H1 (cell line): ENCODE data around the gene ZNF221. TPM values are rescaled to one million over a fixed set of nuclear protein-coding genes. Genes with fewer than 3 reads are reported as not detected.

Experiments used
- CTCF ChIA-PET: fragments of 300-600 bp; sonication (Branson Sonifier 250); formaldehyde crosslinking; loops from one replicate; lab custom pipeline; 2021; ENCODE audit not compliant: partially characterized antibody; lab: Charles Lee
- POLR2A ChIA-PET: fragments of 300-600 bp; sonication (Branson Sonifier 250); formaldehyde crosslinking; loops from one replicate; lab custom pipeline; 2021; ENCODE audit warnings: inconsistent platforms; ENCODE audit not compliant: partially characterized antibody; lab: Charles Lee
- DNase-seq, 2 experiments: peaks; one replicate each; pipeline versions ENCODE4 v3.0.0 to v3.0.0-alpha.2; 2010 to 2022; ENCODE audit warnings: low spot score in 2 of 2, low read depth in 1 of 2, mixed read lengths in 1 of 2
- FAIRE-seq: peaks from 2 replicates; lab custom pipeline; 2011; peaks lifted over from hg19 to GRCh38; lab: Jason Lieb, UNC
- H2AFZ ChIP-seq: 2 replicates; pipeline ENCODE4 v1.8.1; 2012; ENCODE audit warnings: low read length, inconsistent platforms
- H2AK5ac ChIP-seq: 2 replicates; pipeline ENCODE4 v1.6.1; 2013; ENCODE audit warnings: low read depth, low read length
- H2BK120ac ChIP-seq: replicated peaks from 2 replicates; pipeline ENCODE3; 2013; ENCODE audit warnings: low read depth, low read length, inconsistent platforms
- H2BK12ac ChIP-seq: 2 replicates; pipeline ENCODE4 v1.6.1; 2013; ENCODE audit warnings: low read depth, low read length
- H2BK15ac ChIP-seq: 2 replicates; pipeline ENCODE4 v1.6.1; 2013; ENCODE audit warnings: low read length
- H2BK20ac ChIP-seq: 2 replicates; pipeline ENCODE4 v1.6.1; 2013; ENCODE audit warnings: low read length
- H2BK5ac ChIP-seq: 2 replicates; pipeline ENCODE4 v1.6.1; 2013; ENCODE audit warnings: low read depth, low read length
- H3K14ac ChIP-seq: 2 replicates; pipeline ENCODE4 v1.6.1; 2013; ENCODE audit warnings: inconsistent platforms; ENCODE audit not compliant: insufficient read length
- H3K18ac ChIP-seq: 2 replicates; pipeline ENCODE4 v1.6.1; 2013; ENCODE audit warnings: low read length; ENCODE audit errors: extremely low read depth
- H3K23ac ChIP-seq: 2 replicates; pipeline ENCODE4 v1.6.1; 2013; ENCODE audit warnings: inconsistent platforms; ENCODE audit not compliant: insufficient read length
- H3K23me2 ChIP-seq: 2 replicates; pipeline ENCODE4 v1.6.1; 2013; ENCODE audit warnings: low read depth, low read length
- H3K27ac ChIP-seq: 2 replicates; pipeline ENCODE4 v1.6.1; 2011; ENCODE audit warnings: low read depth, low read length, inconsistent platforms
- H3K27me3 ChIP-seq, 4 experiments: replicated peaks in 1 of 4; 1 replicate in 1 of 4; 2 replicates in 3 of 4; pipeline versions ENCODE4 v1.6.1 to v1.8.1; 2011 to 2013; ENCODE audit warnings: low read length in 3 of 4, mild to moderate bottlenecking in 3 of 4, inconsistent platforms in 2 of 4, mixed read lengths in 2 of 4, moderate library complexity in 1 of 4; ENCODE audit not compliant: control insufficient read depth in 3 of 4, insufficient read depth in 3 of 4; ENCODE audit errors: extremely low read depth in 1 of 4
- H3K36me3 ChIP-seq, 4 experiments: 2 replicates each; pipeline versions ENCODE4 v1.6.1 to v1.8.1; 2011 to 2013; ENCODE audit warnings: mild to moderate bottlenecking in 4 of 4, low read length in 3 of 4, moderate library complexity in 2 of 4, control low read depth in 1 of 4, inconsistent platforms in 1 of 4; ENCODE audit not compliant: insufficient read depth in 4 of 4, control insufficient read depth in 2 of 4
- H3K4ac ChIP-seq: replicated peaks from 2 replicates; pipeline ENCODE3; 2013; ENCODE audit warnings: low read length, low read depth, mixed read lengths, inconsistent platforms; ENCODE audit not compliant: insufficient read length
- H3K4me1 ChIP-seq, 4 experiments: replicated peaks in 1 of 4; 1 replicate in 1 of 4; 2 replicates in 3 of 4; pipeline versions ENCODE4 v1.6.1 to v1.8.1; 2011 to 2013; ENCODE audit warnings: low read length in 3 of 4, inconsistent platforms in 2 of 4, mixed read lengths in 1 of 4; ENCODE audit not compliant: insufficient read depth in 4 of 4, control insufficient read depth in 3 of 4
- H3K4me2 ChIP-seq, 2 experiments: 2 replicates each; pipeline versions ENCODE4 v1.6.1 to v1.8.1; 2011 to 2013; ENCODE audit warnings: low read depth in 2 of 2, low read length in 2 of 2, control low read depth in 1 of 2, inconsistent platforms in 1 of 2, mild to moderate bottlenecking in 1 of 2; ENCODE audit not compliant: insufficient read depth in 1 of 2
- H3K4me3 ChIP-seq, 4 experiments: fragments of 200-600, 300-600 bp in 1 of 4; sonication (generic), shearing (Covaris generic), sonication (Bioruptor Twin) in 1 of 4; 2 replicates each; pipeline versions ENCODE4 v1.5.1 to v1.8.1; 2011 to 2016; ENCODE audit warnings: low read length in 4 of 4, low read depth in 3 of 4, control low read depth in 2 of 4, inconsistent platforms in 2 of 4, mild to moderate bottlenecking in 2 of 4, mixed read lengths in 1 of 4, moderate library complexity in 1 of 4; ENCODE audit not compliant: insufficient read depth in 2 of 4; ENCODE audit errors: extremely low read depth in 1 of 4
- H3K56ac ChIP-seq: replicated peaks from 2 replicates; pipeline ENCODE3; 2013; ENCODE audit warnings: low read depth, mild to moderate bottlenecking, mixed read lengths, low read length, inconsistent platforms; ENCODE audit not compliant: insufficient read length
- H3K79me1 ChIP-seq: 2 replicates; pipeline ENCODE4 v1.6.1; 2013; ENCODE audit warnings: low read depth, low read length, control low read depth
- H3K79me2 ChIP-seq, 2 experiments: 2 replicates each; pipeline versions ENCODE4 v1.6.1 to v1.8.1; 2012 to 2013; ENCODE audit warnings: low read length in 2 of 2, mild to moderate bottlenecking in 2 of 2, inconsistent platforms in 1 of 2; ENCODE audit not compliant: insufficient read depth in 2 of 2, control insufficient read depth in 1 of 2
- H3K9ac ChIP-seq, 4 experiments: replicated peaks in 1 of 4; 1 replicate in 1 of 4; 2 replicates in 3 of 4; pipeline versions ENCODE4 v1.6.1 to v1.8.1; 2011 to 2013; ENCODE audit warnings: low read depth in 3 of 4, low read length in 3 of 4, control low read depth in 2 of 4, mild to moderate bottlenecking in 2 of 4, moderate library complexity in 2 of 4, inconsistent platforms in 1 of 4; ENCODE audit errors: extremely low read depth in 1 of 4
- H3K9me3 ChIP-seq, 2 experiments: 2 replicates each; pipeline versions ENCODE4 v1.6.1 to v1.8.1; 2012 to 2013; ENCODE audit warnings: mild to moderate bottlenecking in 2 of 2, moderate library complexity in 2 of 2, control low read depth in 1 of 2, inconsistent platforms in 1 of 2, low read depth in 1 of 2, low read length in 1 of 2, mixed read lengths in 1 of 2; ENCODE audit not compliant: insufficient read depth in 2 of 2
- H4K20me1 ChIP-seq, 2 experiments: replicated peaks in 1 of 2; 2 replicates each; pipeline versions ENCODE3 to v1.8.1; 2011 to 2013; ENCODE audit warnings: inconsistent platforms in 2 of 2, low read length in 2 of 2, mild to moderate bottlenecking in 1 of 2; ENCODE audit not compliant: insufficient read depth in 2 of 2, control insufficient read depth in 1 of 2
- H4K5ac ChIP-seq: 2 replicates; pipeline ENCODE4 v1.6.1; 2013; ENCODE audit warnings: low read length, low read depth, mixed read lengths, inconsistent platforms; ENCODE audit not compliant: insufficient read length
- H4K8ac ChIP-seq: 2 replicates; pipeline ENCODE4 v1.8.0; 2013; ENCODE audit warnings: mild to moderate bottlenecking, moderate library complexity, low read length, inconsistent platforms; ENCODE audit not compliant: insufficient read depth; ENCODE audit errors: extremely low read depth
- H4K91ac ChIP-seq: replicated peaks from 2 replicates; pipeline ENCODE3; 2013; ENCODE audit warnings: low read length, mixed read lengths, inconsistent platforms; ENCODE audit not compliant: insufficient read length
- ATF3 ChIP-seq: IDR thresholded peaks from 2 replicates; pipeline ENCODE4 v1.6.1; 2011; ENCODE audit warnings: low read depth, mild to moderate bottlenecking, low read length; ENCODE audit not compliant: insufficient read depth
- CREB1 ChIP-seq: IDR thresholded peaks from 2 replicates; pipeline ENCODE4 v1.6.1; 2012; ENCODE audit warnings: inconsistent platforms
- EP300 ChIP-seq, 2 experiments: IDR thresholded peaks; 1 replicate in 1 of 2; 2 replicates in 1 of 2; pipeline ENCODE4 v1.6.1; 2011 to 2012; ENCODE audit warnings: low read depth in 2 of 2, low read length in 2 of 2, mild to moderate bottlenecking in 2 of 2, borderline replicate concordance in 1 of 2, inconsistent platforms in 1 of 2, moderate library complexity in 1 of 2
- GABPA ChIP-seq: IDR thresholded peaks from 2 replicates; pipeline ENCODE4 v1.6.1; 2011; ENCODE audit warnings: mild to moderate bottlenecking, low read length, moderate library complexity, borderline replicate concordance; ENCODE audit not compliant: insufficient read depth
- HDAC6 ChIP-seq: IDR thresholded peaks from one replicate; pipeline ENCODE4 v1.7.1; 2012; ENCODE audit warnings: low read depth, mild to moderate bottlenecking, inconsistent platforms, low read length, moderate library complexity
- KDM5A ChIP-seq: fragments of 200-600 bp; IDR thresholded peaks from 2 replicates; pipeline ENCODE4 v1.7.1; 2012; ENCODE audit warnings: mild to moderate bottlenecking, low read length, inconsistent platforms, mixed read lengths
- POLR2AphosphoS5 ChIP-seq: IDR thresholded peaks from 2 replicates; pipeline ENCODE4 v1.6.1; 2011; ENCODE audit warnings: low read depth, low read length
- POU5F1 ChIP-seq: IDR thresholded peaks from 2 replicates; pipeline ENCODE4 v1.6.1; 2011; ENCODE audit warnings: low read depth, mild to moderate bottlenecking, low read length, moderate library complexity
- SIN3A ChIP-seq, 2 experiments: IDR thresholded peaks in 1 of 2; conservative IDR thresholded peaks in 1 of 2; 2 replicates each; pipeline ENCODE4 v1.6.1; 2011 to 2012; ENCODE audit warnings: low read length in 2 of 2, improper control_type of control experiment in 1 of 2, low read depth in 1 of 2, mild to moderate bottlenecking in 1 of 2
- SIRT6 ChIP-seq: IDR thresholded peaks from one replicate; pipeline ENCODE4 v1.7.1; 2012; ENCODE audit warnings: low read length, inconsistent platforms
- TEAD4 ChIP-seq: IDR thresholded peaks from 2 replicates; pipeline ENCODE4 v1.6.1; 2012; ENCODE audit warnings: low read depth, low read length, inconsistent platforms, mixed read lengths
- YY1 ChIP-seq: IDR thresholded peaks from 2 replicates; pipeline ENCODE4 v1.6.1; 2011; ENCODE audit warnings: low read depth, mild to moderate bottlenecking, low read length
- polyA plus RNA-seq, 7 experiments: library from polyadenylated mRNA; depleted of rRNA in 3 of 7; stranded (reverse) in 5 of 7; unstranded in 2 of 7; fragments of >200 nt in 5 of 7; fragments of 200-250 nt in 2 of 7; gene quantifications; 1 replicate in 5 of 7; 2 replicates in 1 of 7; 4 replicates in 1 of 7; pipeline versions ENCODE4 v1.2.1 to v1.2.3, GENCODE V29; 2011 to 2013; ENCODE audit warnings: missing spikeins in 2 of 7, mixed read lengths in 2 of 7
- total RNA-seq: library from RNA; stranded (reverse); fragmentation: NEBNext Ultra II Directional; extraction: Animal tissue kit (Norgen Biotek cat#: 25700); gene quantifications from 2 replicates; pipeline ENCODE4 v1.2.1, GENCODE V29; 2021
- TF ChIP-seq, protein P1 (sequence below): IDR thresholded peaks from 2 replicates; pipeline ENCODE4 v1.6.1; 2012; ENCODE audit warnings: inconsistent platforms

Gene ZNF221
- total and polyA plus RNA-seq, 2 of the 8 experiments (the other 6 are each of a cell fraction or from before 2014, with no cell fraction given), result 0.50 to 8.4 TPM

GRCh38 chr19:43923875-43924274 lies 27.2 kb upstream of the ZNF221 start:
- Histone ChIP-seq H3K36me3 (peaks cover 0 to 49% (median 30%) of the 10 kb centered on the region in 4 experiments; a peak in 7 of 8 replicates), H3K4me3 (no peak overlapping the region), H3K56ac (no peak overlapping the region), H3K23me2 (no peaks in the 10 kb centered on the region), H3K18ac (no peak overlapping the region), H3K27me3 (no peaks in the 10 kb centered on the region), H2BK12ac (no peak overlapping the region), H4K8ac (no peak overlapping the region), H2BK20ac (no peak overlapping the region), H3K4ac (no peak overlapping the region), H2BK5ac (no peak overlapping the region), H4K5ac (no peak overlapping the region), H4K20me1 (no peaks in the 10 kb centered on the region), H3K4me1 (no peaks in the 10 kb centered on the region), H2AK5ac (no peak overlapping the region), H3K23ac (no peak overlapping the region), H4K91ac (no peak overlapping the region), H3K9me3 (no peaks in the 10 kb centered on the region; a peak in 1 of 4 replicates), H3K79me2 (no peaks in the 10 kb centered on the region), H2AFZ (no peak overlapping the region), H3K79me1 (no peaks in the 10 kb centered on the region), H3K9ac (no peak overlapping the region), H2BK120ac (no peak overlapping the region), H3K4me2 (no peak overlapping the region), H3K27ac (no peak overlapping the region), H2BK15ac (no peak overlapping the region), H3K14ac (no peak overlapping the region)
- POLR2A ChIA-PET, result interaction anchor here (1.6 kb wide), 1 partner anchor 9 kb away, joined by 3 read pairs; no protein-coding TSS in a partner anchor
- DNase-seq (no peak), FAIRE-seq (no peak)
- TF ChIP-seq SIN3A (conservative IDR thresholded peaks at IDR 0.05 in 1 of 2, IDR thresholded peaks at IDR 0.05 in 1 of 2; ENCODE audit: low read depth in 1 of 2, low read length in 2 of 2) (no peak), TEAD4 (no peak), GABPA (no peak), HDAC6 (no peak), POLR2AphosphoS5 (no peak), YY1 (no peak), ATF3 (no peak), EP300 (IDR thresholded peaks at IDR 0.05; ENCODE audit: borderline replicate concordance in 1 of 2, low read depth in 2 of 2, low read length in 2 of 2) (no peak), CREB1 (no peak), POU5F1 (no peak), KDM5A (no peak), SIRT6 (no peak)
- TF ChIP-seq, protein P1, sequence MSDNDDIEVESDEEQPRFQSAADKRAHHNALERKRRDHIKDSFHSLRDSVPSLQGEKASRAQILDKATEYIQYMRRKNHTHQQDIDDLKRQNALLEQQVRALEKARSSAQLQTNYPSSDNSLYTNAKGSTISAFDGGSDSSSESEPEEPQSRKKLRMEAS, result no peak
- CTCF ChIA-PET, result no interaction called here
